Right lobe of liver (tissue), 5 donors: ENCODE data around the gene SNX15. TPM values are rescaled to one million over a fixed set of nuclear protein-coding genes. Genes with fewer than 3 reads are reported as not detected.

ENCODE experiments used
- microRNA-seq, 2 donors: library from miRNA; unstranded; fragments of <30 nt; microRNA quantifications; one replicate each; pipeline ENCODE4, GENCODE V29; 2019 to 2020
- small RNA-seq, 2 experiments: library from RNA; depleted of rRNA; stranded (forward); fragments of <200 nt; gene quantifications; one replicate each; pipeline ENCODE3, GENCODE V24; 2016
- total RNA-seq, 6 experiments: library from RNA; depleted of rRNA in 2 of 6; stranded (reverse); fragments of >200 nt in 2 of 6; fragmentation: NEBNext Ultra II Directional in 3 of 6; extraction: Animal tissue kit (Norgen Biotek cat#: 25700) in 3 of 6; gene quantifications; one replicate each; pipeline versions ENCODE4 v1.1.0 to v1.2.4, GENCODE V29; 2016 to 2023
- donor health status: DM: no; HTN: no; CAD: no.
- donor health status: DM: no; HTN: no; CAD: no.
- donor health status: DM: no; HTN: yes; CAD: no.
- donor health status: DM: no; HTN: yes; CAD: no.

The SNX15 gene
- total RNA-seq, 6 experiments from 2014 or later: 6.4 to 10.3 (median 8.7) TPM

Small RNA genes within 50 kb of the gene (microRNA-seq; reads per million reads assigned to microRNA genes)
- gene MIR6879: 0.58 to 1.3 reads per million in 2 donors

Small RNA genes within 50 kb of the gene (small RNA-seq; reads per million reads assigned to genes)
- 0 reads per million in 2 experiments for gene MIR6879
- gene SNX15: 0 to 0.13 reads per million in 2 experiments

Other genes starting within 250 kb of the SNX15 start
- 100 to 1,000 TPM in 5 of 6 experiments, 10 to 100 TPM in 1; 92.7 to 164 (median 141) TPM for gene SF1, start 248.9 kb upstream of the SNX15 start, total RNA-seq
- gene MAP4K2, start 224.2 kb upstream of the SNX15 start, total RNA-seq: 10 to 100 TPM in 1 of 6 experiments, 1 to 10 TPM in 5; 3.4 to 14.7 (median 4.8) TPM
- gene MEN1, start 216.9 kb upstream of the SNX15 start, total RNA-seq: 10 to 100 TPM; 13.1 to 21.5 (median 17.0) TPM
- 1 to 10 TPM in 1 of 6 experiments, under 1 TPM in 5; 0.63 to 1.1 (median 0.99) TPM for gene CDC42BPG, start 182.8 kb upstream of the SNX15 start, total RNA-seq
- gene EHD1, start 148.8 kb upstream of the SNX15 start, total RNA-seq: 10 to 100 TPM; 18.8 to 36.1 (median 26.3) TPM
- gene ATG2A, start 110.2 kb upstream of the SNX15 start, total RNA-seq: 10 to 100 TPM; 26.4 to 42.9 (median 32.2) TPM
- 10 to 100 TPM in 1 of 6 experiments, 1 to 10 TPM in 5; 6.8 to 12.6 (median 8.9) TPM for gene PPP2R5B, start 102.8 kb upstream of the SNX15 start, total RNA-seq
- gene GPHA2, start 91.5 kb upstream of the SNX15 start, total RNA-seq: under 1 TPM in 1 of 6 experiments, not detected in 5; 0.46 TPM
- under 1 TPM in 2 of 6 experiments, not detected in 4; 0.33 to 0.86 TPM for gene MAJIN, start 55.3 kb upstream of the SNX15 start, total RNA-seq
- 1 to 10 TPM; 1.9 to 2.5 (median 2.3) TPM for gene BATF2, start 30.5 kb upstream of the SNX15 start, total RNA-seq
- 10 to 100 TPM in 3 of 6 experiments, 1 to 10 TPM in 3; 7.3 to 26.2 (median 10.0) TPM for gene ARL2, start 13.3 kb upstream of the SNX15 start, total RNA-seq
- 10 to 100 TPM in 2 of 6 experiments, 1 to 10 TPM in 4; 4.2 to 13.8 (median 5.8) TPM for gene SAC3D1, start 13.8 kb downstream of the SNX15 start, total RNA-seq
- gene NAALADL1, start 31.1 kb downstream of the SNX15 start, total RNA-seq: 1 to 10 TPM in 5 of 6 experiments, under 1 TPM in 1; 0.83 to 3.5 (median 1.4) TPM
- 1 to 10 TPM in 3 of 6 experiments, under 1 TPM in 3; 0.31 to 2.3 (median 1.0) TPM for gene CDCA5, start 56.6 kb downstream of the SNX15 start, total RNA-seq
- gene ZFPL1, start 56.8 kb downstream of the SNX15 start, total RNA-seq: 10 to 100 TPM; 15.4 to 22.4 (median 18.0) TPM
- 100 to 1,000 TPM in 2 of 6 experiments, 10 to 100 TPM in 4; 41.5 to 170 (median 50.2) TPM for gene VPS51, start 68.8 kb downstream of the SNX15 start, total RNA-seq
- gene TM7SF2, start 84.4 kb downstream of the SNX15 start, total RNA-seq: 100 to 1,000 TPM in 1 of 6 experiments, 10 to 100 TPM in 5; 25.6 to 112 (median 37.8) TPM
- gene ZNHIT2, start 90.3 kb downstream of the SNX15 start, total RNA-seq: 10 to 100 TPM in 2 of 6 experiments, 1 to 10 TPM in 4; 4.9 to 15.7 (median 6.2) TPM
- 100 to 1,000 TPM; 287 to 472 (median 343) TPM for gene FAU, start 94.7 kb downstream of the SNX15 start, total RNA-seq
- gene MRPL49, start 94.9 kb downstream of the SNX15 start, total RNA-seq: 10 to 100 TPM; 26.3 to 51.7 (median 28.4) TPM
- 100 to 1,000 TPM in 4 of 6 experiments, 10 to 100 TPM in 2; 73.0 to 120 (median 109) TPM for gene SYVN1, start 107.1 kb downstream of the SNX15 start, total RNA-seq
- 1 to 10 TPM in 2 of 6 experiments, under 1 TPM in 2, not detected in 2; 0.49 to 1.8 (median 0.87) TPM for gene SPDYC, start 142.8 kb downstream of the SNX15 start, total RNA-seq
- gene CAPN1, start 154.5 kb downstream of the SNX15 start, total RNA-seq: 100 to 1,000 TPM in 1 of 6 experiments, 10 to 100 TPM in 5; 55.7 to 124 (median 83.1) TPM
- gene POLA2, start 234.5 kb downstream of the SNX15 start, total RNA-seq: 1 to 10 TPM; 1.8 to 8.4 (median 3.5) TPM